Thyroid gland (tissue), 4 donors: ENCODE measurements around the gene HAUS1. TPM values are rescaled to one million over a fixed set of nuclear protein-coding genes. Genes with fewer than 3 reads are reported as not detected.
A peak's percentile ranks its signal among the peaks of the same experiment; 100 is the strongest.

Experiments
- DNase-seq, 2 donors: peaks; one replicate each; pipeline ENCODE4 v3.0.0-alpha.2; 2019
- H3K27ac ChIP-seq, 3 donors: fragments of 200-600 bp; sonication (generic); 1 replicate in 2 of 3; 2 replicates in 1 of 3; pipeline ENCODE4 v1.5.1; 2016 to 2019; ENCODE audit warnings: mild to moderate bottlenecking in 1 of 3, moderate library complexity in 1 of 3
- H3K27me3 ChIP-seq: fragments of 200-600 bp; sonication (generic); one replicate; pipeline ENCODE4 v1.5.1; 2019
- H3K36me3 ChIP-seq, 2 donors: fragments of 200-600 bp; sonication (generic); one replicate each; pipeline ENCODE4 v1.5.1; 2016 to 2019
- H3K4me1 ChIP-seq, 2 donors: fragments of 200-600 bp; sonication (generic); one replicate each; pipeline ENCODE4 v1.5.1; 2017 to 2019
- H3K4me3 ChIP-seq, 3 donors: fragments of 200-600 bp; sonication (generic); replicated peaks in 1 of 3; 1 replicate in 2 of 3; 2 replicates in 1 of 3; pipeline ENCODE4 v1.5.1; 2016; ENCODE audit warnings: mild to moderate bottlenecking in 1 of 3
- H3K9me3 ChIP-seq: fragments of 200-600 bp; sonication (generic); one replicate; pipeline ENCODE4 v1.5.1; 2017
- CTCF ChIP-seq, 6 experiments: fragments of 200-600 bp in 3 of 6; fragments of 450-650 bp in 3 of 6; sonication (generic) in 3 of 6; IDR thresholded peaks; one replicate each; pipeline ENCODE4 v1.5.1; 2016 to 2019; ENCODE audit warnings: antibody characterized with exemption in 6 of 6, mild to moderate bottlenecking in 2 of 6, inconsistent platforms in 1 of 6, moderate library complexity in 1 of 6
- POLR2A ChIP-seq, 2 donors: fragments of 450-650 bp; IDR thresholded peaks; one replicate each; pipeline ENCODE4 v1.6.1; 2017; ENCODE audit warnings: antibody characterized with exemption in 2 of 2, mild to moderate bottlenecking in 2 of 2, moderate library complexity in 1 of 2
- WGBS, 2 donors: methylation state at CpG; one replicate each; pipeline ENCODE4 v1.1.5; 2017; 5-methylcytosine and 5-hydroxymethylcytosine counted together
- intact Hi-C: fragments of 100-400 bp; cut with DNase I; formaldehyde crosslinking; loops from one replicate; pipeline ENCODE4 v1.15.1; 2023
- total RNA-seq, 4 donors: library from RNA; depleted of rRNA; stranded (reverse); fragments of >200 nt; gene quantifications; one replicate each; pipeline ENCODE4 v1.2.3, GENCODE V29; 2016

HAUS1 gene
- total RNA-seq, 4 donors from 2014 or later, result 15.6 to 32.2 (median 20.0) TPM

GRCh38 chr18:46140173-46140572, 36.0 kb downstream of the HAUS1 start:
- Histone ChIP-seq H3K36me3 (no peaks in the 10 kb centered on the region), H3K4me1 (peaks cover 6 to 16% of the 10 kb centered on the region in 2 donors), H3K27ac (no peak overlapping the region), H3K9me3 (no peaks in the 10 kb centered on the region), H3K4me3 (no peak overlapping the region), H3K27me3 (no peaks in the 10 kb centered on the region)
- WGBS, 2 donors, result 94 to 98% methylated on average over 4 of the region's 4 CpGs
- no peak for DNase-seq
- TF ChIP-seq POLR2A (IDR thresholded peaks at IDR 0.05) (no peak), CTCF (IDR thresholded peaks at IDR 0.05) (no peak)
- intact Hi-C loops, result no loop called here

- H3K4me1 ChIP-seq, result peaks cover 6 to 16% of the 10 kb centered on the region in 2 donors
- H3K27me3 ChIP-seq, result no peaks in the 10 kb centered on the region
- intact Hi-C loops, result no loop called here
- H3K9me3 ChIP-seq, result no peaks in the 10 kb centered on the region
- DNase-seq, result no peak
- no peaks in the 10 kb centered on the region for H3K36me3 ChIP-seq
- 89 to 90% methylated on average over 4 of the region's 4 CpGs for WGBS, 2 donors
- H3K4me3 ChIP-seq, result no peak overlapping the region
- TF ChIP-seq POLR2A (IDR thresholded peaks at IDR 0.05) (no peak), CTCF (IDR thresholded peaks at IDR 0.05) (no peak)
- H3K27ac ChIP-seq, result no peak overlapping the region
Observed at GRCh38 chr18:46141199-46141598, 37.0 kb downstream of the HAUS1 start.

DNA sequence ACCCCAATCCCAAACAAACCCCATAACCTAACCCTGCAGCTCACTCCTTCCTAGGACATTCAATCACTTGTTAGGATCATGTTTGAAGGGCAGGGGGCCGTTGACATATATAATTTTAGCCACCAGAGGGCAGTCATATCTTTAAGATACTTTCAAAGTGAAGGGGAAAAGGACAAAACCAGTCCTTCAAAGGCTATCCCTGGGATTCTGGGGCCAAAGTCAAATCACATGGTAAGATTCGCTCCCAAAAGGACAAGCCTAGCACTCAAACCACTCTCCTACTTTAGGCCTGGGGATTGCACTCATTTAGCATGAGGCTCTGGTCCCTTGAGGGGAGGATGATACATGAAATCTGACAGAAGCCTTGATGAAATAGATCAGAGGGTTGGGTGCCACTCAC, 44.6 kb downstream of the HAUS1 start:
- WGBS, 2 donors, result 0 to 10% methylated on average over 2 of the region's 2 CpGs
- H3K27ac ChIP-seq, result no peak overlapping the region
- peaks cover 13 to 24% of the 10 kb centered on the region in 2 donors for H3K4me1 ChIP-seq
- intact Hi-C loops, result no loop called here
- DNase-seq, result peak; percentile 61 to 64
- H3K4me3 ChIP-seq, result no peak overlapping the region
- H3K9me3 ChIP-seq, result no peaks in the 10 kb centered on the region
- TF ChIP-seq POLR2A (IDR thresholded peaks at IDR 0.05) (no peak), CTCF (IDR thresholded peaks at IDR 0.05) (peak in 5 of 6 experiments; percentile 51 to 79 (median 64))
- no peaks in the 10 kb centered on the region for H3K27me3 ChIP-seq
- no peaks in the 10 kb centered on the region for H3K36me3 ChIP-seq

DNA sequence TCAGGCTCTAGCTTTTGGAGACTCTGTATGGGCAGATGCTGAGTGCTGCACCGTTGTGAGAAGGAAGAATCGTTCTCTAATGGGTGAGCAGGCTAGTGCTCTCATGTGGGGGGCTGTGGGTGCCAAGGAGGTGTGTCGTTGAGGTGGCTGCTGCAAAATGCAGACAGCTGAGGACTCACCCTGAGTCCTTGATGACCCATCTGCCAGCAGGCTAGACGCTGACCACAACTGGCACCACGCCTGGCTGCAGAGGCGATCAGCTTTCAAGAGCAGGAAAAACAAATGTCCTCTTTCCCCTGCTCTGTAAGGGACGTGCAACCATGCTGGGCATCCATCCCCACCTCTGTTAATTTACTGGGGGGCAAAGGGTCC, 48.2 kb downstream of the HAUS1 start:
- peak overlapping the region; percentile 37 to 81 (median 47) for H3K27ac ChIP-seq
- no peaks in the 10 kb centered on the region for H3K9me3 ChIP-seq
- 17 to 18% methylated on average over 7 of the region's 7 CpGs for WGBS, 2 donors
- intact Hi-C loops, result no loop called here
- no peaks in the 10 kb centered on the region for H3K36me3 ChIP-seq
- DNase-seq, result peak; percentile 90 to 91
- peaks cover 25 to 41% of the 10 kb centered on the region in 2 donors for H3K4me1 ChIP-seq
- H3K27me3 ChIP-seq, result no peaks in the 10 kb centered on the region
- TF ChIP-seq POLR2A (IDR thresholded peaks at IDR 0.05) (no peak), CTCF (IDR thresholded peaks at IDR 0.05) (no peak)
- no peak overlapping the region for H3K4me3 ChIP-seq

DNA sequence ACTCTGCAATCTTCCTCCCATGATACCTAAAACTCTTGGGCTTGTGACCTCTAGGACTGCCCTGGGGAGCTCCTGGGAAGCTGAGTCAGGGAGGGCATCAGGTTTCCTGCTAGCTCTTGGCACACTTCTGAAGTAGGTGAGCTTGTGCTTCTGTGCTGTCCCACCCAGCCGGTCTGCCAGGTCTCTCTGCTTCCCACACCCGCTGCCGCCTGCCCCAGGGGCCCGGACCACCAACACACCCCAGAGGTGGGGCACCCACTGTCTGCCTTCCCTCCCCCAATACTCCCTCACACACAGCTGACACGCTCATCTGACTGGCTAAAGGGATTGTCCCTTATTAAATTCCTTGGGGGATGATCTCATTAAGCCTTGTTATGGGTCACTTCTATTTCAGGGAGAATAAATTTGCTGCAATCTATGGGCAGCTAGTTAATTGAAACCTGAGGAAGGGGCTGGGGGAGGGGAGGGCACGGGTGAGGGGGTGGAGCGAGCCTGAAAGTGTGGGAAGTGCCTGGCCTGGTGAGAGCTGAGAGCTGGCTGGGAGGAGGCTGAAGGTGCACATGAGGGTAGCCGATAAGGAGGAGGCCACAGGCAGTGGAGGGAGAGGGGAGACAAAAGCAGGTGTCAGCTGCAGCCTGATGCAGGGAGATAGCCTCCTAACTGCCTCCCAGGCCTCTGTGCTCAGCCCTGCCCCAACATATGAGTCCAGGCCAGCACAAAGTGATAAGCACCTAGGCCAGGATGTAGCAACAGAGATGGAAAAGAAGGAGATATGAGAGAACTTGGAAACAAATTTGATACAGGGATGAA, 48.8 kb downstream of the HAUS1 start:
- Histone ChIP-seq H3K36me3 (no peaks in the 10 kb centered on the region), H3K4me1 (peaks cover 25 to 41% of the 10 kb centered on the region in 2 donors), H3K27me3 (no peaks in the 10 kb centered on the region), H3K27ac (peak overlapping the region; percentile 37 to 81 (median 47)), H3K9me3 (no peaks in the 10 kb centered on the region), H3K4me3 (no peak overlapping the region)
- peak; percentile 75 to 78 for DNase-seq
- intact Hi-C loops, result no loop called here
- WGBS, 2 donors, result 37 to 39% methylated on average over 8 of the region's 8 CpGs
- TF ChIP-seq POLR2A (IDR thresholded peaks at IDR 0.05) (no peak), CTCF (IDR thresholded peaks at IDR 0.05) (no peak)
